Measurements from ENCODE around the gene LTN1.

DNA sequence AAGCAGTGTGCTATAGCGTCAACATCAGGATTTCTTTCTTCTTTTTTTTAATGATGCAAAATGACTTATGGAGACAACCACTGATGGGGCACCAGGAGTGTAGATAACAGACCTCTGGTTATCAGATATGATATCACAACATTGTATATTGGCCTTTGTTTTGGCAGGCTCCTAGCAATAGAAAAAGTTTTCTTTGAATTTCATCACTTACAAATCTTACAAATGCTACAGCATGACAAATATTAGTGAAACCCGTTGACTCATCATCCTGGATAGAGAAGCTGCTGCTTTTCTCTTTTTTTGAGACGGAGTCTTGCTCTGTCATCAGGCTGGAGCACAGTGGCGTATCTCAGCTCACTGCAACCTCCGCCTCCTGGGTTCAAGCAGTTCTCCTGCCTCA, 92.9 kb downstream of the LTN1 start:
- TF ChIP-seq, protein P1, sequence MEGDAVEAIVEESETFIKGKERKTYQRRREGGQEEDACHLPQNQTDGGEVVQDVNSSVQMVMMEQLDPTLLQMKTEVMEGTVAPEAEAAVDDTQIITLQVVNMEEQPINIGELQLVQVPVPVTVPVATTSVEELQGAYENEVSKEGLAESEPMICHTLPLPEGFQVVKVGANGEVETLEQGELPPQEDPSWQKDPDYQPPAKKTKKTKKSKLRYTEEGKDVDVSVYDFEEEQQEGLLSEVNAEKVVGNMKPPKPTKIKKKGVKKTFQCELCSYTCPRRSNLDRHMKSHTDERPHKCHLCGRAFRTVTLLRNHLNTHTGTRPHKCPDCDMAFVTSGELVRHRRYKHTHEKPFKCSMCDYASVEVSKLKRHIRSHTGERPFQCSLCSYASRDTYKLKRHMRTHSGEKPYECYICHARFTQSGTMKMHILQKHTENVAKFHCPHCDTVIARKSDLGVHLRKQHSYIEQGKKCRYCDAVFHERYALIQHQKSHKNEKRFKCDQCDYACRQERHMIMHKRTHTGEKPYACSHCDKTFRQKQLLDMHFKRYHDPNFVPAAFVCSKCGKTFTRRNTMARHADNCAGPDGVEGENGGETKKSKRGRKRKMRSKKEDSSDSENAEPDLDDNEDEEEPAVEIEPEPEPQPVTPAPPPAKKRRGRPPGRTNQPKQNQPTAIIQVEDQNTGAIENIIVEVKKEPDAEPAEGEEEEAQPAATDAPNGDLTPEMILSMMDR (conservative IDR thresholded peaks at IDR 0.05) = no peak
- TF ChIP-seq EZH2 (IDR thresholded peaks at IDR 0.05; ENCODE audit: low read depth) = no peak

Data from PC-9 (cell line).